Thyroid gland (tissue), 4 donors: ENCODE data around the gene ZNF281.

ENCODE experiments used
- CTCF ChIP-seq, 6 experiments: fragments of 200-600 bp in 3 of 6; fragments of 450-650 bp in 3 of 6; sonication (generic) in 3 of 6; IDR thresholded peaks; one replicate each; pipeline ENCODE4 v1.5.1; 2016 to 2019; ENCODE audit warnings: antibody characterized with exemption in 6 of 6, mild to moderate bottlenecking in 2 of 6, inconsistent platforms in 1 of 6, moderate library complexity in 1 of 6
- POLR2A ChIP-seq, 2 donors: fragments of 450-650 bp; IDR thresholded peaks; one replicate each; pipeline ENCODE4 v1.6.1; 2017; ENCODE audit warnings: antibody characterized with exemption in 2 of 2, mild to moderate bottlenecking in 2 of 2, moderate library complexity in 1 of 2

- TF ChIP-seq CTCF (IDR thresholded peaks at IDR 0.05): no peak
- TF ChIP-seq POLR2A (IDR thresholded peaks at IDR 0.05): no peak
Measured at GRCh38 chr1:200406161-200406797, 3.6 kb downstream of the ZNF281 start.
